ENCODE data around the gene PRKAR1B. TPM values are rescaled to one million over a fixed set of nuclear protein-coding genes. Genes with fewer than 3 reads are reported as not detected.

The PRKAR1B gene
- total RNA-seq, 1 donor from 2014 or later = 11.8 TPM

GRCh38 chr7:584820-585219, 142.3 kb downstream of the PRKAR1B start:
- no peaks in the 10 kb centered on the region for H3K79me2 ChIP-seq (ENCODE audit: low read depth)

GRCh38 chr7:584122-584465, 143.0 kb downstream of the PRKAR1B start:
- H3K27ac ChIP-seq = no peak overlapping the region
- no peaks in the 10 kb centered on the region for H3K9me3 ChIP-seq (ENCODE audit: low read depth)
- Mint-ChIP-seq H3K9me3 (peaks cover 11% of the 10 kb centered on the region), H3K4me1 (peaks cover 8% of the 10 kb centered on the region), H3K36me3 (peaks cover 15% of the 10 kb centered on the region), H3K27me3 (ENCODE audit: insufficient read depth, low read depth) (peaks cover 14% of the 10 kb centered on the region), H3K4me3 (no peak overlapping the region), H3K27ac (no peak overlapping the region)
- no peak overlapping the region for H3K4me3 ChIP-seq
- no peak for TF ChIP-seq EZH2 (IDR thresholded peaks at IDR 0.05)
- TF ChIP-seq EZH2phosphoT487 (IDR thresholded peaks at IDR 0.05) = no peak
- no peak for TF ChIP-seq CTCF (IDR thresholded peaks at IDR 0.05)
- no peak for DNase-seq (ENCODE audit: low spot score)
- no peak overlapping the region for H3K4me2 ChIP-seq
- H3K9ac ChIP-seq = no peak overlapping the region
- no peaks in the 10 kb centered on the region for H3K36me3 ChIP-seq
- H3K4me1 ChIP-seq = no peaks in the 10 kb centered on the region
- H4K20me1 ChIP-seq (ENCODE audit: low read depth) = no peaks in the 10 kb centered on the region
- no peaks in the 10 kb centered on the region for H3K27me3 ChIP-seq
- no peaks in the 10 kb centered on the region for H3K79me2 ChIP-seq (ENCODE audit: low read depth)
- no peak overlapping the region for H2AFZ ChIP-seq (replicated peaks)
- no peaks in the 10 kb centered on the region for H3F3A ChIP-seq (ENCODE audit: low read depth)

More at GRCh38 chr7:584820-585219, 142.3 kb downstream of the PRKAR1B start:
- Histone ChIP-seq H4K20me1 (ENCODE audit: low read depth) (no peaks in the 10 kb centered on the region), H2AFZ (replicated peaks) (no peak overlapping the region), H3F3A (ENCODE audit: low read depth) (no peaks in the 10 kb centered on the region), H3K36me3 (no peaks in the 10 kb centered on the region), H3K27ac (no peak overlapping the region), H3K9ac (no peak overlapping the region), H3K4me3 (no peak overlapping the region), H3K9me3 (ENCODE audit: low read depth) (no peaks in the 10 kb centered on the region), H3K4me2 (no peak overlapping the region), H3K27me3 (no peaks in the 10 kb centered on the region), H3K4me1 (no peaks in the 10 kb centered on the region)
- Mint-ChIP-seq H3K27me3 (ENCODE audit: insufficient read depth, low read depth) (peaks cover 12% of the 10 kb centered on the region), H3K27ac (no peak overlapping the region), H3K36me3 (peaks cover 18% of the 10 kb centered on the region), H3K9me3 (peaks cover 12% of the 10 kb centered on the region), H3K4me3 (no peak overlapping the region), H3K4me1 (peaks cover 3% of the 10 kb centered on the region)
- DNase-seq (ENCODE audit: low spot score) = no peak
- TF ChIP-seq EZH2 (IDR thresholded peaks at IDR 0.05) = no peak
- TF ChIP-seq EZH2phosphoT487 (IDR thresholded peaks at IDR 0.05) = no peak
- TF ChIP-seq CTCF (IDR thresholded peaks at IDR 0.05) = no peak

GRCh38 chr7:583410-584121, 143.5 kb downstream of the PRKAR1B start:
- no peaks in the 10 kb centered on the region for H3K4me1 ChIP-seq
- no peak overlapping the region for H2AFZ ChIP-seq (replicated peaks)
- H3K79me2 ChIP-seq (ENCODE audit: low read depth) = no peaks in the 10 kb centered on the region
- Mint-ChIP-seq H3K4me1 (peaks cover 11% of the 10 kb centered on the region), H3K36me3 (peaks cover 10% of the 10 kb centered on the region), H3K4me3 (no peak overlapping the region), H3K27me3 (ENCODE audit: insufficient read depth, low read depth) (peaks cover 14% of the 10 kb centered on the region), H3K9me3 (peaks cover 6% of the 10 kb centered on the region), H3K27ac (peak overlapping the region; percentile 43)
- no peak overlapping the region for H3K27ac ChIP-seq
- H3F3A ChIP-seq (ENCODE audit: low read depth) = no peaks in the 10 kb centered on the region
- no peaks in the 10 kb centered on the region for H3K27me3 ChIP-seq
- H3K36me3 ChIP-seq = no peaks in the 10 kb centered on the region
- no peaks in the 10 kb centered on the region for H4K20me1 ChIP-seq (ENCODE audit: low read depth)
- H3K9me3 ChIP-seq (ENCODE audit: low read depth) = no peaks in the 10 kb centered on the region
- no peak overlapping the region for H3K9ac ChIP-seq
- no peak for TF ChIP-seq EZH2phosphoT487 (IDR thresholded peaks at IDR 0.05)
- no peak for TF ChIP-seq CTCF (IDR thresholded peaks at IDR 0.05)
- TF ChIP-seq EZH2 (IDR thresholded peaks at IDR 0.05) = no peak
- H3K4me2 ChIP-seq = no peak overlapping the region
- no peak overlapping the region for H3K4me3 ChIP-seq
- no peak for DNase-seq (ENCODE audit: low spot score)
